Osteocyte (in vitro differentiated cells): ENCODE measurements around the gene CLEC16A. TPM values are rescaled to one million over a fixed set of nuclear protein-coding genes. Genes with fewer than 3 reads are reported as not detected.

Source experiments
- DNase-seq: peaks from one replicate; pipeline ENCODE4 v3.0.0; 2021; ENCODE audit warnings: mixed read lengths; ENCODE audit not compliant: unreplicated experiment; ENCODE audit errors: extremely low spot score
- H3K27ac Mint-ChIP-seq: one replicate; pipeline ENCODE4 v1.8.0; 2021; ENCODE audit warnings: mild to moderate bottlenecking, mixed read lengths; ENCODE audit not compliant: unreplicated experiment
- H3K27me3 Mint-ChIP-seq: one replicate; pipeline ENCODE4 v1.8.0; 2021; ENCODE audit warnings: mixed read lengths; ENCODE audit not compliant: unreplicated experiment
- H3K36me3 Mint-ChIP-seq: one replicate; pipeline ENCODE4 v1.8.0; 2021; ENCODE audit warnings: mixed read lengths; ENCODE audit not compliant: unreplicated experiment
- H3K4me1 Mint-ChIP-seq: one replicate; pipeline ENCODE4 v1.8.0; 2021; ENCODE audit warnings: mixed read lengths; ENCODE audit not compliant: unreplicated experiment
- H3K4me3 Mint-ChIP-seq: one replicate; pipeline ENCODE4 v1.8.0; 2021; ENCODE audit warnings: mild to moderate bottlenecking, moderate library complexity, mixed read lengths; ENCODE audit not compliant: unreplicated experiment
- H3K9me3 Mint-ChIP-seq: one replicate; pipeline ENCODE4 v1.8.0; 2021; ENCODE audit warnings: mixed read lengths; ENCODE audit not compliant: unreplicated experiment
- CTCF ChIP-seq: fragments of 200-600 bp; sonication (generic); IDR thresholded peaks from 2 replicates; pipeline ENCODE4 v1.5.0; 2021; ENCODE audit warnings: antibody characterized with exemption, mild to moderate bottlenecking, moderate library complexity
- total RNA-seq: library from RNA; stranded (reverse); gene quantifications from 2 replicates; pipeline ENCODE4 v1.2.1, GENCODE V29; 2021

Gene CLEC16A
- total RNA-seq, 1 donor from 2014 or later: 22.1 TPM

- Mint-ChIP-seq H3K4me1 (no peaks in the 10 kb centered on the region), H3K27ac (no peak overlapping the region), H3K36me3 (peaks cover 23% of the 10 kb centered on the region), H3K4me3 (no peak overlapping the region), H3K27me3 (no peaks in the 10 kb centered on the region), H3K9me3 (no peaks in the 10 kb centered on the region)
- DNase-seq: no peak
- TF ChIP-seq CTCF: no peak
Measured at GRCh38 chr16:11173426-11173825, 229.1 kb downstream of the CLEC16A start.

- Mint-ChIP-seq H3K9me3 (no peaks in the 10 kb centered on the region), H3K4me3 (no peak overlapping the region), H3K27me3 (no peaks in the 10 kb centered on the region), H3K36me3 (peaks cover 24% of the 10 kb centered on the region), H3K4me1 (no peaks in the 10 kb centered on the region), H3K27ac (no peak overlapping the region)
- no peak for TF ChIP-seq CTCF
- DNase-seq: no peak
Measured at GRCh38 chr16:11174141-11174540, 229.8 kb downstream of the CLEC16A start.

GRCh38 chr16:11175106-11175786 lies 230.9 kb downstream of the CLEC16A start:
- no peak for DNase-seq
- no peak overlapping the region for H3K4me3 Mint-ChIP-seq
- peaks cover 30% of the 10 kb centered on the region for H3K36me3 Mint-ChIP-seq
- H3K4me1 Mint-ChIP-seq: no peaks in the 10 kb centered on the region
- H3K9me3 Mint-ChIP-seq: no peaks in the 10 kb centered on the region
- no peaks in the 10 kb centered on the region for H3K27me3 Mint-ChIP-seq
- TF ChIP-seq CTCF: no peak
- no peak overlapping the region for H3K27ac Mint-ChIP-seq

GRCh38 chr16:11175787-11176341 lies 231.5 kb downstream of the CLEC16A start:
- no peak overlapping the region for H3K4me3 Mint-ChIP-seq
- no peak overlapping the region for H3K27ac Mint-ChIP-seq
- H3K9me3 Mint-ChIP-seq: no peaks in the 10 kb centered on the region
- no peak for DNase-seq
- no peaks in the 10 kb centered on the region for H3K27me3 Mint-ChIP-seq
- no peak for TF ChIP-seq CTCF
- no peaks in the 10 kb centered on the region for H3K4me1 Mint-ChIP-seq
- peaks cover 31% of the 10 kb centered on the region for H3K36me3 Mint-ChIP-seq

- peaks cover 3% of the 10 kb centered on the region for H3K4me1 Mint-ChIP-seq
- H3K36me3 Mint-ChIP-seq: peaks cover 29% of the 10 kb centered on the region
- H3K27me3 Mint-ChIP-seq: no peaks in the 10 kb centered on the region
- no peaks in the 10 kb centered on the region for H3K9me3 Mint-ChIP-seq
- H3K27ac Mint-ChIP-seq: no peak overlapping the region
- H3K4me3 Mint-ChIP-seq: no peak overlapping the region
- DNase-seq: no peak
- no peak for TF ChIP-seq CTCF
Measured at GRCh38 chr16:11177578-11178160, 233.3 kb downstream of the CLEC16A start.
